ENCODE results near the gene STIM2. TPM values are rescaled to one million over a fixed set of nuclear protein-coding genes. Genes with fewer than 3 reads are reported as not detected.

STIM2 gene
- total and polyA plus RNA-seq, 2 donors (not counting 1 experiment from before 2014, with no cell fraction given), result 48.6 to 96.0 TPM

GRCh38 chr4:27062256-27062655 is 201.6 kb downstream of the STIM2 start:
- H3K27ac ChIP-seq (ENCODE audit: low read length in 2 of 2), result no peak overlapping the region
- H3K36me3 ChIP-seq (replicated peaks in 1 of 2; ENCODE audit: control extremely low read depth in 1 of 2, control insufficient read depth in 1 of 2, extremely low read depth in 1 of 2, insufficient read depth in 2 of 2, low read length in 1 of 2), result no peaks in the 10 kb centered on the region
- H3K27me3 ChIP-seq (replicated peaks in 1 of 4; ENCODE audit: control extremely low read depth in 1 of 4, control insufficient read depth in 3 of 4, insufficient read depth in 4 of 4, low read length in 3 of 4), result peaks cover 0 to 3% (median 1%) of the 10 kb centered on the region in 4 experiments
- no peak overlapping the region for H3K4me3 ChIP-seq (ENCODE audit: control extremely low read depth in 1 of 5, extremely low read depth in 1 of 5, insufficient read depth in 1 of 5, low read depth in 2 of 5, low read length in 4 of 5)
- no peak overlapping the region for H2AFZ ChIP-seq (ENCODE audit: insufficient read depth, low read depth, low read length, poor library complexity, severe bottlenecking)
- Mint-ChIP-seq H3K27me3 (peaks cover 11% of the 10 kb centered on the region), H3K4me1 (no peaks in the 10 kb centered on the region), H3K9me3 (ENCODE audit: insufficient read depth) (no peaks in the 10 kb centered on the region), H3K4me3 (no peak overlapping the region), H3K27ac (no peak overlapping the region)
- ATAC-seq (ENCODE audit: low read depth), result no peak
- 95% methylated on average over 5 of the region's 7 CpGs for WGBS (ENCODE audit: insufficient coverage)
- H3K79me2 ChIP-seq (ENCODE audit: control insufficient read depth, insufficient read depth, low read length), result no peaks in the 10 kb centered on the region
- POLR2A ChIA-PET, result no interaction called here
- no peak overlapping the region for H3K4me2 ChIP-seq (replicated peaks; ENCODE audit: low read depth, low read length, poor library complexity, severe bottlenecking)
- H4K20me1 ChIP-seq (ENCODE audit: control insufficient read depth, insufficient read depth, low read length, poor library complexity, severe bottlenecking), result no peaks in the 10 kb centered on the region
- TF ChIP-seq EZH2 (IDR thresholded peaks at IDR 0.05; ENCODE audit: borderline replicate concordance, insufficient read depth, low read depth, low read length, poor library complexity, severe bottlenecking) (no peak), CTCF (IDR thresholded peaks at IDR 0.05) (no peak)
- H3K4me1 ChIP-seq (ENCODE audit: control insufficient read depth in 2 of 2, insufficient read depth in 2 of 2, low read length in 2 of 2), result no peaks in the 10 kb centered on the region
- CTCF ChIA-PET, result no interaction called here
- intact Hi-C loops (cut with micrococcal nuclease), result no loop called here
- no peaks in the 10 kb centered on the region for H3K9me3 ChIP-seq (ENCODE audit: control extremely low read depth in 1 of 3, control insufficient read depth in 2 of 3, insufficient read depth in 1 of 3, low read length in 2 of 3)
- DNase-seq, result no peak
- no peak overlapping the region for H3K9ac ChIP-seq (ENCODE audit: low read length)

GRCh38 chr4:27066591-27066990 is 205.9 kb downstream of the STIM2 start:
- DNase-seq, result no peak
- H3K27me3 ChIP-seq (replicated peaks in 1 of 4; ENCODE audit: control extremely low read depth in 1 of 4, control insufficient read depth in 3 of 4, insufficient read depth in 4 of 4, low read length in 3 of 4), result peaks cover 0 to 8% (median 3%) of the 10 kb centered on the region in 4 experiments
- ChIA-PET CTCF (no interaction called here), POLR2A (no interaction called here)
- Mint-ChIP-seq H3K27me3 (peaks cover 9% of the 10 kb centered on the region), H3K4me1 (no peaks in the 10 kb centered on the region), H3K9me3 (ENCODE audit: insufficient read depth) (no peaks in the 10 kb centered on the region), H3K27ac (no peak overlapping the region), H3K4me3 (no peak overlapping the region)
- H4K20me1 ChIP-seq (ENCODE audit: control insufficient read depth, insufficient read depth, low read length, poor library complexity, severe bottlenecking), result no peaks in the 10 kb centered on the region
- H3K36me3 ChIP-seq (replicated peaks in 1 of 2; ENCODE audit: control extremely low read depth in 1 of 2, control insufficient read depth in 1 of 2, extremely low read depth in 1 of 2, insufficient read depth in 2 of 2, low read length in 1 of 2), result no peaks in the 10 kb centered on the region
- peaks cover 0 to 3% (median 0%) of the 10 kb centered on the region in 3 donors for H3K9me3 ChIP-seq (ENCODE audit: control extremely low read depth in 1 of 3, control insufficient read depth in 2 of 3, insufficient read depth in 1 of 3, low read length in 2 of 3)
- H3K4me3 ChIP-seq (ENCODE audit: control extremely low read depth in 1 of 5, extremely low read depth in 1 of 5, insufficient read depth in 1 of 5, low read depth in 2 of 5, low read length in 4 of 5), result no peak overlapping the region
- intact Hi-C loops (cut with micrococcal nuclease), result no loop called here
- H3K4me1 ChIP-seq (ENCODE audit: control insufficient read depth in 2 of 2, insufficient read depth in 2 of 2, low read length in 2 of 2), result no peaks in the 10 kb centered on the region
- WGBS (ENCODE audit: insufficient coverage), result 41% methylated on average over 3 of the region's 3 CpGs
- H3K27ac ChIP-seq (ENCODE audit: low read length in 2 of 2), result no peak overlapping the region
- TF ChIP-seq EZH2 (IDR thresholded peaks at IDR 0.05; ENCODE audit: borderline replicate concordance, insufficient read depth, low read depth, low read length, poor library complexity, severe bottlenecking), result no peak
- no peak for TF ChIP-seq CTCF (IDR thresholded peaks at IDR 0.05)
- no peak for ATAC-seq (ENCODE audit: low read depth)
- no peaks in the 10 kb centered on the region for H3K79me2 ChIP-seq (ENCODE audit: control insufficient read depth, insufficient read depth, low read length)
- no peak overlapping the region for H2AFZ ChIP-seq (ENCODE audit: insufficient read depth, low read depth, low read length, poor library complexity, severe bottlenecking)
- no peak overlapping the region for H3K4me2 ChIP-seq (replicated peaks; ENCODE audit: low read depth, low read length, poor library complexity, severe bottlenecking)
- H3K9ac ChIP-seq (ENCODE audit: low read length), result no peak overlapping the region

All from B cell (primary cell).